ENCODE data around the gene NFYC. TPM values are rescaled to one million over a fixed set of nuclear protein-coding genes. Genes with fewer than 3 reads are reported as not detected.
A peak's percentile ranks its signal among the peaks of the same experiment; 100 is the strongest.

Gene NFYC
- total RNA-seq, 4 donors from 2014 or later = 45.3 to 58.6 (median 57.4) TPM

DNA sequence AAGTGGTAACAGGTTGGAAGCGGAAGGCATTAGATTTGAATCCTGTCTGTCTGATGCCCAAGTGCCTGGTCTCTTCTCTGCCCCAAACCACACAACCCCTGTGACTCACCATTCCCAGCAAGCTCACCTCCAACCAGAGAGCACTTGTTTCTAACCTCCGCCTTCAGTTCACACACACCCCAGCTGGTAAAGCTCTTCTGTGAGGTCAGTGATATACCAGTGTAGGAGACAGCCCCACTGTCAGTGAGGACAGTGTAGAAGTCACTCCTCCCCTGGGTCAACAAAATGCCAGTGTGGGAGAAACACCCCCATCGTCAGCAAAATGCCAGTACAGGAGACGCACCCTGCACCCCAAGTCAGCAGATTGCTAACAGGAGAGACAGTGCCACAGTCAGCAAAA lies 28.6 kb upstream of the NFYC start:
- ATAC-seq (no peak), DNase-seq (no peak)
- intact Hi-C loops (cut with DNase I; ENCODE audit: low total_unique reads) (no loop called here), in situ Hi-C loops (cut with MboI; ENCODE audit: low sequenced_read_pairs in 4 of 4) (no loop called here)
- Histone ChIP-seq H3K4me3 (no peak overlapping the region), H3K27ac (no peak overlapping the region), H3K36me3 (no peaks in the 10 kb centered on the region), H3K4me1 (peaks cover 4 to 6% of the 10 kb centered on the region in 2 donors), H3K27me3 (no peaks in the 10 kb centered on the region), H3K9me3 (no peaks in the 10 kb centered on the region)
- TF ChIP-seq, protein P1, sequence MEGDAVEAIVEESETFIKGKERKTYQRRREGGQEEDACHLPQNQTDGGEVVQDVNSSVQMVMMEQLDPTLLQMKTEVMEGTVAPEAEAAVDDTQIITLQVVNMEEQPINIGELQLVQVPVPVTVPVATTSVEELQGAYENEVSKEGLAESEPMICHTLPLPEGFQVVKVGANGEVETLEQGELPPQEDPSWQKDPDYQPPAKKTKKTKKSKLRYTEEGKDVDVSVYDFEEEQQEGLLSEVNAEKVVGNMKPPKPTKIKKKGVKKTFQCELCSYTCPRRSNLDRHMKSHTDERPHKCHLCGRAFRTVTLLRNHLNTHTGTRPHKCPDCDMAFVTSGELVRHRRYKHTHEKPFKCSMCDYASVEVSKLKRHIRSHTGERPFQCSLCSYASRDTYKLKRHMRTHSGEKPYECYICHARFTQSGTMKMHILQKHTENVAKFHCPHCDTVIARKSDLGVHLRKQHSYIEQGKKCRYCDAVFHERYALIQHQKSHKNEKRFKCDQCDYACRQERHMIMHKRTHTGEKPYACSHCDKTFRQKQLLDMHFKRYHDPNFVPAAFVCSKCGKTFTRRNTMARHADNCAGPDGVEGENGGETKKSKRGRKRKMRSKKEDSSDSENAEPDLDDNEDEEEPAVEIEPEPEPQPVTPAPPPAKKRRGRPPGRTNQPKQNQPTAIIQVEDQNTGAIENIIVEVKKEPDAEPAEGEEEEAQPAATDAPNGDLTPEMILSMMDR (IDR thresholded peaks at IDR 0.05 in 4 of 5, conservative IDR thresholded peaks at IDR 0.05 in 1 of 5) = no peak
- TF ChIP-seq POLR2A (IDR thresholded peaks at IDR 0.05) = no peak

DNA sequence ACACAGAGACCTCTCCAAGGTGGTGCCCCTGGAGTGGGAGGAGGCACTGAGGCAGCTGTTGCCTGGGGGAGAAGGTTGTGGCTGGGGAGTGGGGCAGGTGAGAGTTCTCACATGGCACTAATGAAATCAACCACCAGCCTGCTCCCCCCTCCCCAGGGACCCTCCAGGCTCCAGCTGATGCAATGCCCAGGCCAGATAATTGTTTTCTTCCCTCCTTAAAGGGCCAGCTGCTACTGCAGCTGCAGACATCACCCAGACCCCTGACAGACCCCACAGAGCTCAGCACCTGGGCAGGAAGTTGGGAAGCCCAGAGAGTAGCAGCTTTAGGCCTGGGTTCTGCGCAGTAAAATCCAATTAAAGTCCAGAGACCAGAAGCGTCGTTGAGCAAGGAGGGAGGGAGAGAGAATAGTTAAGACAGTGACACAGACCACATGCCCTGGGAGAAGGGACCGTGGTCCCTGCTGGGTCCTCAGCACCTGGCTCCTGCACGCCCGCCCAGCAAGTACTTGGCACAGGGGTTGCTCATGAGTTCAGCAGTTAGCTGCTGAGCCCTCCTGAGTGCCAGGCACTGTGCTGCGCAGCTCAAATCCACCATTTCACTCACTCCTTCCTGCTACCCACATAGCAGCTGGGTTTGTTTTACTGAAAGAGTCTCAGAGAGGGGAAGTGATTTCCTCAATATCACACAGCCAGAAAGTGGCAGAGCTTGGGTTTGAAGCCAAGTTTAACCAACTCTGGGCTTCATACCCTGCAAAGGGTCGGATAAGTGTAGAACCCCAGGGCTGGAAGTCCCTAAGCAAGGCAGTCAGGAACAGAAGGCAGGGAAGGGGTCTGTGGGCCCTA lies 28.0 kb upstream of the NFYC start:
- Histone ChIP-seq H3K9me3 (no peaks in the 10 kb centered on the region), H3K4me3 (no peak overlapping the region), H3K36me3 (no peaks in the 10 kb centered on the region), H3K27me3 (no peaks in the 10 kb centered on the region), H3K4me1 (peaks cover 4 to 6% of the 10 kb centered on the region in 2 donors), H3K27ac (no peak overlapping the region)
- ATAC-seq = no peak
- in situ Hi-C loops (cut with MboI; ENCODE audit: low sequenced_read_pairs in 4 of 4) (no loop called here), intact Hi-C loops (cut with DNase I; ENCODE audit: low total_unique reads) (no loop called here)
- DNase-seq = no peak
- no peak for TF ChIP-seq POLR2A (IDR thresholded peaks at IDR 0.05)
- TF ChIP-seq, protein P1 (IDR thresholded peaks at IDR 0.05 in 4 of 5, conservative IDR thresholded peaks at IDR 0.05 in 1 of 5) = no peak

DNA sequence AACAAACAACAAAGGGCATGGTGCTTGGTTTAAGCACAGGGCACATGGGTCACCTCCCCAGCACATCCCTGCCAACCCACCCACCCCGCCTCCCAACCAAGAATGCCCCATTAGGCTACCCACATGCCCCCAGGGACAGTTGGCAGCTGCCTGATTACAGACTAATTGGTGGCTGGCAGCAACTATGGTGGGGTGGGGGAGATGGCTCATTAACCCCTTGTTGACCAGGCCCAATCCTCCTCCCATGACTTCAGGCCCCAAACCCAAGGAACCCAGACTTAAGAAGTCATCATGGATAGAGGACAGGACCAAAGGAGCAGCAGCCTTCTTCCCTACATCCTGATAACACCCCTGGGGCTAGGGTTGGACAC lies 27.4 kb upstream of the NFYC start:
- no peak overlapping the region for H3K27ac ChIP-seq
- in situ Hi-C loops (cut with MboI; ENCODE audit: low sequenced_read_pairs in 4 of 4) (no loop called here), intact Hi-C loops (cut with DNase I; ENCODE audit: low total_unique reads) (no loop called here)
- H3K27me3 ChIP-seq = no peaks in the 10 kb centered on the region
- H3K4me1 ChIP-seq = peaks cover 4 to 6% of the 10 kb centered on the region in 2 donors
- no peaks in the 10 kb centered on the region for H3K9me3 ChIP-seq
- no peak for ATAC-seq
- DNase-seq = no peak
- H3K36me3 ChIP-seq = no peaks in the 10 kb centered on the region
- H3K4me3 ChIP-seq = no peak overlapping the region
- TF ChIP-seq, protein P1 (IDR thresholded peaks at IDR 0.05 in 4 of 5, conservative IDR thresholded peaks at IDR 0.05 in 1 of 5) = no peak
- no peak for TF ChIP-seq POLR2A (IDR thresholded peaks at IDR 0.05)

DNA sequence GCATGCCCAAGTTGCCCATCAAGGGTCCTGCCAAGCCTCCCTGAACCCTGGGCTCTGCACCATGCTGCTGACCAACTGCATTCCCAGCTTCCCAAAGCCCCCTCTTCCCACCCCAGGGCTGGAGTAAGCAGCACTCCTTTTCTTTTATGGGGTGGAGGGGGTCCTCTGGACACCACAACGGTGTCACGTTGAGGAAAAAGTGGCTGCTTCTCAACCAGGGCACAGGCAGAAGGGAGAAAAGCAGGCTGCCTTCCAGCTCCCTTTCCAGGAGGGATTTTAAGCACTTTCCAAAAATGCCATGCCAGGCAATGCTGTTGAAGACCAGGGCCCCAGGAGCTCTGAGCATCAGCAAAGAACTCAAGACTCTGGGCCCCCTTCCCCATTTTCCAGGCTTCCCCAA lies 26.7 kb upstream of the NFYC start:
- TF ChIP-seq POLR2A (IDR thresholded peaks at IDR 0.05) = no peak
- TF ChIP-seq, protein P1 (IDR thresholded peaks at IDR 0.05 in 4 of 5, conservative IDR thresholded peaks at IDR 0.05 in 1 of 5) = no peak
- no peak overlapping the region for H3K27ac ChIP-seq
- in situ Hi-C loops (cut with MboI; ENCODE audit: low sequenced_read_pairs in 4 of 4) (no loop called here), intact Hi-C loops (cut with DNase I; ENCODE audit: low total_unique reads) (no loop called here)
- H3K9me3 ChIP-seq = no peaks in the 10 kb centered on the region
- no peaks in the 10 kb centered on the region for H3K27me3 ChIP-seq
- DNase-seq (no peak), ATAC-seq (no peak)
- peaks cover 4 to 6% of the 10 kb centered on the region in 2 donors for H3K4me1 ChIP-seq
- H3K36me3 ChIP-seq = no peaks in the 10 kb centered on the region
- H3K4me3 ChIP-seq = peak overlapping the region in 1 of 4 donors; percentile 48
